Measurements from ENCODE around the gene NT5DC3. TPM values are rescaled to one million over a fixed set of nuclear protein-coding genes. Genes with fewer than 3 reads are reported as not detected.

The NT5DC3 gene
- total and polyA plus RNA-seq, 2 of the 13 experiments (the other 11 are each of a cell fraction or from before 2014, with no cell fraction given): 3.2 to 6.6 TPM

DNA sequence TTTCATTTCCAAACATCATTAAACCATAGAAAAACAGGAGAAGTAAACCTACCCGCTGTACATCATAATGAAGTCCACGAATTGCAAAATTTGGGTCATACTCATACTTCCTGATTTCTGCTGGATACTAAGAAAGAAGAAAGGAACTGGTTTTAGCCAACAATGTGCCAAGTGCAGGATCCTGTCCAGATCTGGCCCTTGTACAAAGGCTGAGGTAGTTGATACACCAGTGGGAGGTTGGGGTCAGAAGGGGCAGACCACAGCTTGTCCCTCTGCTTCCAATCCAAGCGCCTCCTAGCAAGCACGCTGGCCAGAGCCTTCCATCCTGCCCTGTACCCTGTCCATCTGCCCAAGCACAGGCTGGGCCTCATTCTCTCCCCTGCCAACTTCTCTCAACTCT is 34.2 kb downstream of the NT5DC3 start:
- H3K4me3 ChIP-seq (replicated peaks in 1 of 3; ENCODE audit: insufficient read depth in 1 of 3, low read depth in 2 of 3, low read length in 3 of 3): no peak overlapping the region
- no peaks in the 10 kb centered on the region for H3K27me3 ChIP-seq (ENCODE audit: control insufficient read depth in 1 of 2, insufficient read depth in 2 of 2, low read length in 2 of 2)
- H4K20me1 ChIP-seq (ENCODE audit: insufficient read depth, low read length): no peaks in the 10 kb centered on the region; the same call in 1 of the 2 replicates
- H3K9ac ChIP-seq (ENCODE audit: insufficient read depth, low read depth, low read length): no peak overlapping the region
- H3K9me3 ChIP-seq (ENCODE audit: low read length): no peaks in the 10 kb centered on the region
- intact Hi-C loops (cut with micrococcal nuclease; ENCODE audit: unreplicated experiment): no loop called here
- ChIA-PET POLR2A (no interaction called here), CTCF (ENCODE audit: low intra/inter-chr PET ratio, low total read pairs) (no interaction called here)
- ATAC-seq (no peak), DNase-seq (ENCODE audit: low spot score) (no peak), FAIRE-seq (no peak)
- 98% methylated on average over 4 of the region's 4 CpGs for WGBS (ENCODE audit: low lambda C conversion rate)
- peaks cover 40% of the 10 kb centered on the region for H3K4me1 ChIP-seq (ENCODE audit: insufficient read depth, low read length)
- no peak overlapping the region for H3K4me2 ChIP-seq (ENCODE audit: low read depth, low read length)
- BruUV-seq (replicated peaks): no TSS peak
- H3K27ac ChIP-seq (ENCODE audit: extremely low read length, insufficient read depth, low read length): no peak overlapping the region
- H3K36me3 ChIP-seq (replicated peaks in 1 of 2; ENCODE audit: control insufficient read depth in 1 of 2, insufficient read depth in 2 of 2, low read length in 2 of 2): peaks cover 11 to 13% of the 10 kb centered on the region in 2 experiments
- TF ChIP-seq BORCS8-MEF2B (CRISPR knock-in tag; IDR thresholded peaks at IDR 0.05) (no peak), ZNF781 (CRISPR knock-in tag; IDR thresholded peaks at IDR 0.05; ENCODE audit: borderline replicate concordance, not compliant biosample characterization) (no peak), ZNF672 (CRISPR knock-in tag; IDR thresholded peaks at IDR 0.05) (no peak), ZNF260 (CRISPR knock-in tag; IDR thresholded peaks at IDR 0.05; ENCODE audit: borderline replicate concordance, low read depth) (no peak), MYNN (CRISPR knock-in tag; IDR thresholded peaks at IDR 0.05; ENCODE audit: low read depth) (no peak), MIXL1 (CRISPR knock-in tag; IDR thresholded peaks at IDR 0.05) (no peak), FOSL1 (CRISPR knock-in tag; IDR thresholded peaks at IDR 0.05; ENCODE audit: borderline replicate concordance) (no peak), ZNF17 (CRISPR knock-in tag; IDR thresholded peaks at IDR 0.05) (no peak), NBN (conservative IDR thresholded peaks at IDR 0.05) (no peak), PLRG1 (conservative IDR thresholded peaks at IDR 0.05) (no peak), JDP2 (CRISPR knock-in tag; IDR thresholded peaks at IDR 0.05; ENCODE audit: borderline replicate concordance) (no peak), FOXA3 (CRISPR knock-in tag; IDR thresholded peaks at IDR 0.05) (no peak), ZNF432 (CRISPR knock-in tag; IDR thresholded peaks at IDR 0.05; ENCODE audit: borderline replicate concordance) (no peak), MTA3 (CRISPR knock-in tag; IDR thresholded peaks at IDR 0.05) (no peak)
- TF ChIP-seq, protein P1, sequence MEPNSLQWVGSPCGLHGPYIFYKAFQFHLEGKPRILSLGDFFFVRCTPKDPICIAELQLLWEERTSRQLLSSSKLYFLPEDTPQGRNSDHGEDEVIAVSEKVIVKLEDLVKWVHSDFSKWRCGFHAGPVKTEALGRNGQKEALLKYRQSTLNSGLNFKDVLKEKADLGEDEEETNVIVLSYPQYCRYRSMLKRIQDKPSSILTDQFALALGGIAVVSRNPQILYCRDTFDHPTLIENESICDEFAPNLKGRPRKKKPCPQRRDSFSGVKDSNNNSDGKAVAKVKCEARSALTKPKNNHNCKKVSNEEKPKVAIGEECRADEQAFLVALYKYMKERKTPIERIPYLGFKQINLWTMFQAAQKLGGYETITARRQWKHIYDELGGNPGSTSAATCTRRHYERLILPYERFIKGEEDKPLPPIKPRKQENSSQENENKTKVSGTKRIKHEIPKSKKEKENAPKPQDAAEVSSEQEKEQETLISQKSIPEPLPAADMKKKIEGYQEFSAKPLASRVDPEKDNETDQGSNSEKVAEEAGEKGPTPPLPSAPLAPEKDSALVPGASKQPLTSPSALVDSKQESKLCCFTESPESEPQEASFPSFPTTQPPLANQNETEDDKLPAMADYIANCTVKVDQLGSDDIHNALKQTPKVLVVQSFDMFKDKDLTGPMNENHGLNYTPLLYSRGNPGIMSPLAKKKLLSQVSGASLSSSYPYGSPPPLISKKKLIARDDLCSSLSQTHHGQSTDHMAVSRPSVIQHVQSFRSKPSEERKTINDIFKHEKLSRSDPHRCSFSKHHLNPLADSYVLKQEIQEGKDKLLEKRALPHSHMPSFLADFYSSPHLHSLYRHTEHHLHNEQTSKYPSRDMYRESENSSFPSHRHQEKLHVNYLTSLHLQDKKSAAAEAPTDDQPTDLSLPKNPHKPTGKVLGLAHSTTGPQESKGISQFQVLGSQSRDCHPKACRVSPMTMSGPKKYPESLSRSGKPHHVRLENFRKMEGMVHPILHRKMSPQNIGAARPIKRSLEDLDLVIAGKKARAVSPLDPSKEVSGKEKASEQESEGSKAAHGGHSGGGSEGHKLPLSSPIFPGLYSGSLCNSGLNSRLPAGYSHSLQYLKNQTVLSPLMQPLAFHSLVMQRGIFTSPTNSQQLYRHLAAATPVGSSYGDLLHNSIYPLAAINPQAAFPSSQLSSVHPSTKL (CRISPR knock-in tag; IDR thresholded peaks at IDR 0.05): no peak
- H3K79me2 ChIP-seq (ENCODE audit: insufficient read depth, low read length): no peaks in the 10 kb centered on the region
- no peak overlapping the region for H2AFZ ChIP-seq (ENCODE audit: low read length)
- in situ Hi-C loops (cut with HindIII; ENCODE audit: extremely low pct_ligation_motif_present, low pct_unique_long_range_greater_than_20kb): no loop called here

Data from HepG2 (cell line).